H1 (cell line): Measurements from ENCODE around the gene PIEZO1. TPM values are rescaled to one million over a fixed set of nuclear protein-coding genes. Genes with fewer than 3 reads are reported as not detected.
A peak's percentile ranks its signal among the peaks of the same experiment; 100 is the strongest.

Experiments used
- CTCF ChIA-PET: fragments of 300-600 bp; sonication (Branson Sonifier 250); formaldehyde crosslinking; loops from one replicate; lab custom pipeline; 2021; ENCODE audit not compliant: partially characterized antibody; lab: Charles Lee
- POLR2A ChIA-PET: fragments of 300-600 bp; sonication (Branson Sonifier 250); formaldehyde crosslinking; loops from one replicate; lab custom pipeline; 2021; ENCODE audit warnings: inconsistent platforms; ENCODE audit not compliant: partially characterized antibody; lab: Charles Lee
- DNase-seq, 2 experiments: peaks; one replicate each; pipeline versions ENCODE4 v3.0.0 to v3.0.0-alpha.2; 2010 to 2022; ENCODE audit warnings: low spot score in 2 of 2, low read depth in 1 of 2, mixed read lengths in 1 of 2
- FAIRE-seq: peaks from 2 replicates; lab custom pipeline; 2011; peaks lifted over from hg19 to GRCh38; lab: Jason Lieb, UNC
- H2AFZ ChIP-seq: 2 replicates; pipeline ENCODE4 v1.8.1; 2012; ENCODE audit warnings: low read length, inconsistent platforms
- H2AK5ac ChIP-seq: 2 replicates; pipeline ENCODE4 v1.6.1; 2013; ENCODE audit warnings: low read depth, low read length
- H2BK120ac ChIP-seq: replicated peaks from 2 replicates; pipeline ENCODE3; 2013; ENCODE audit warnings: low read depth, low read length, inconsistent platforms
- H2BK12ac ChIP-seq: 2 replicates; pipeline ENCODE4 v1.6.1; 2013; ENCODE audit warnings: low read depth, low read length
- H2BK15ac ChIP-seq: 2 replicates; pipeline ENCODE4 v1.6.1; 2013; ENCODE audit warnings: low read length
- H2BK20ac ChIP-seq: 2 replicates; pipeline ENCODE4 v1.6.1; 2013; ENCODE audit warnings: low read length
- H2BK5ac ChIP-seq: 2 replicates; pipeline ENCODE4 v1.6.1; 2013; ENCODE audit warnings: low read depth, low read length
- H3K14ac ChIP-seq: 2 replicates; pipeline ENCODE4 v1.6.1; 2013; ENCODE audit warnings: inconsistent platforms; ENCODE audit not compliant: insufficient read length
- H3K18ac ChIP-seq: 2 replicates; pipeline ENCODE4 v1.6.1; 2013; ENCODE audit warnings: low read length; ENCODE audit errors: extremely low read depth
- H3K23ac ChIP-seq: 2 replicates; pipeline ENCODE4 v1.6.1; 2013; ENCODE audit warnings: inconsistent platforms; ENCODE audit not compliant: insufficient read length
- H3K23me2 ChIP-seq: 2 replicates; pipeline ENCODE4 v1.6.1; 2013; ENCODE audit warnings: low read depth, low read length
- H3K27ac ChIP-seq: 2 replicates; pipeline ENCODE4 v1.6.1; 2011; ENCODE audit warnings: low read depth, low read length, inconsistent platforms
- H3K27me3 ChIP-seq, 4 experiments: replicated peaks in 1 of 4; 1 replicate in 1 of 4; 2 replicates in 3 of 4; pipeline versions ENCODE4 v1.6.1 to v1.8.1; 2011 to 2013; ENCODE audit warnings: low read length in 3 of 4, mild to moderate bottlenecking in 3 of 4, inconsistent platforms in 2 of 4, mixed read lengths in 2 of 4, moderate library complexity in 1 of 4; ENCODE audit not compliant: control insufficient read depth in 3 of 4, insufficient read depth in 3 of 4; ENCODE audit errors: extremely low read depth in 1 of 4
- H3K36me3 ChIP-seq, 4 experiments: 2 replicates each; pipeline versions ENCODE4 v1.6.1 to v1.8.1; 2011 to 2013; ENCODE audit warnings: mild to moderate bottlenecking in 4 of 4, low read length in 3 of 4, moderate library complexity in 2 of 4, control low read depth in 1 of 4, inconsistent platforms in 1 of 4; ENCODE audit not compliant: insufficient read depth in 4 of 4, control insufficient read depth in 2 of 4
- H3K4ac ChIP-seq: replicated peaks from 2 replicates; pipeline ENCODE3; 2013; ENCODE audit warnings: low read length, low read depth, mixed read lengths, inconsistent platforms; ENCODE audit not compliant: insufficient read length
- H3K4me1 ChIP-seq, 4 experiments: replicated peaks in 1 of 4; 1 replicate in 1 of 4; 2 replicates in 3 of 4; pipeline versions ENCODE4 v1.6.1 to v1.8.1; 2011 to 2013; ENCODE audit warnings: low read length in 3 of 4, inconsistent platforms in 2 of 4, mixed read lengths in 1 of 4; ENCODE audit not compliant: insufficient read depth in 4 of 4, control insufficient read depth in 3 of 4
- H3K4me2 ChIP-seq, 2 experiments: 2 replicates each; pipeline versions ENCODE4 v1.6.1 to v1.8.1; 2011 to 2013; ENCODE audit warnings: low read depth in 2 of 2, low read length in 2 of 2, control low read depth in 1 of 2, inconsistent platforms in 1 of 2, mild to moderate bottlenecking in 1 of 2; ENCODE audit not compliant: insufficient read depth in 1 of 2
- H3K4me3 ChIP-seq, 4 experiments: fragments of 200-600, 300-600 bp in 1 of 4; sonication (generic), shearing (Covaris generic), sonication (Bioruptor Twin) in 1 of 4; 2 replicates each; pipeline versions ENCODE4 v1.5.1 to v1.8.1; 2011 to 2016; ENCODE audit warnings: low read length in 4 of 4, low read depth in 3 of 4, control low read depth in 2 of 4, inconsistent platforms in 2 of 4, mild to moderate bottlenecking in 2 of 4, mixed read lengths in 1 of 4, moderate library complexity in 1 of 4; ENCODE audit not compliant: insufficient read depth in 2 of 4; ENCODE audit errors: extremely low read depth in 1 of 4
- H3K56ac ChIP-seq: replicated peaks from 2 replicates; pipeline ENCODE3; 2013; ENCODE audit warnings: low read depth, mild to moderate bottlenecking, mixed read lengths, low read length, inconsistent platforms; ENCODE audit not compliant: insufficient read length
- H3K79me1 ChIP-seq: 2 replicates; pipeline ENCODE4 v1.6.1; 2013; ENCODE audit warnings: low read depth, low read length, control low read depth
- H3K79me2 ChIP-seq, 2 experiments: 2 replicates each; pipeline versions ENCODE4 v1.6.1 to v1.8.1; 2012 to 2013; ENCODE audit warnings: low read length in 2 of 2, mild to moderate bottlenecking in 2 of 2, inconsistent platforms in 1 of 2; ENCODE audit not compliant: insufficient read depth in 2 of 2, control insufficient read depth in 1 of 2
- H3K9ac ChIP-seq, 4 experiments: replicated peaks in 1 of 4; 1 replicate in 1 of 4; 2 replicates in 3 of 4; pipeline versions ENCODE4 v1.6.1 to v1.8.1; 2011 to 2013; ENCODE audit warnings: low read depth in 3 of 4, low read length in 3 of 4, control low read depth in 2 of 4, mild to moderate bottlenecking in 2 of 4, moderate library complexity in 2 of 4, inconsistent platforms in 1 of 4; ENCODE audit errors: extremely low read depth in 1 of 4
- H3K9me3 ChIP-seq, 2 experiments: 2 replicates each; pipeline versions ENCODE4 v1.6.1 to v1.8.1; 2012 to 2013; ENCODE audit warnings: mild to moderate bottlenecking in 2 of 2, moderate library complexity in 2 of 2, control low read depth in 1 of 2, inconsistent platforms in 1 of 2, low read depth in 1 of 2, low read length in 1 of 2, mixed read lengths in 1 of 2; ENCODE audit not compliant: insufficient read depth in 2 of 2
- H4K20me1 ChIP-seq, 2 experiments: replicated peaks in 1 of 2; 2 replicates each; pipeline versions ENCODE3 to v1.8.1; 2011 to 2013; ENCODE audit warnings: inconsistent platforms in 2 of 2, low read length in 2 of 2, mild to moderate bottlenecking in 1 of 2; ENCODE audit not compliant: insufficient read depth in 2 of 2, control insufficient read depth in 1 of 2
- H4K5ac ChIP-seq: 2 replicates; pipeline ENCODE4 v1.6.1; 2013; ENCODE audit warnings: low read length, low read depth, mixed read lengths, inconsistent platforms; ENCODE audit not compliant: insufficient read length
- H4K8ac ChIP-seq: 2 replicates; pipeline ENCODE4 v1.8.0; 2013; ENCODE audit warnings: mild to moderate bottlenecking, moderate library complexity, low read length, inconsistent platforms; ENCODE audit not compliant: insufficient read depth; ENCODE audit errors: extremely low read depth
- H4K91ac ChIP-seq: replicated peaks from 2 replicates; pipeline ENCODE3; 2013; ENCODE audit warnings: low read length, mixed read lengths, inconsistent platforms; ENCODE audit not compliant: insufficient read length
- BRCA1 ChIP-seq: IDR thresholded peaks from 2 replicates; pipeline ENCODE4 v1.6.1; 2012; ENCODE audit warnings: low read depth, low read length, improper control_type of control experiment
- EP300 ChIP-seq, 2 experiments: IDR thresholded peaks; 1 replicate in 1 of 2; 2 replicates in 1 of 2; pipeline ENCODE4 v1.6.1; 2011 to 2012; ENCODE audit warnings: low read depth in 2 of 2, low read length in 2 of 2, mild to moderate bottlenecking in 2 of 2, borderline replicate concordance in 1 of 2, inconsistent platforms in 1 of 2, moderate library complexity in 1 of 2
- PHF8 ChIP-seq: fragments of 200-600 bp; sonication (generic); conservative IDR thresholded peaks from 2 replicates; pipeline ENCODE4 v1.7.1; 2012; ENCODE audit warnings: low read depth, mild to moderate bottlenecking, inconsistent platforms, low read length, moderate library complexity
- RAD21 ChIP-seq, 2 experiments: IDR thresholded peaks in 1 of 2; conservative IDR thresholded peaks in 1 of 2; 2 replicates each; pipeline ENCODE4 v1.6.1; 2011; ENCODE audit warnings: low read depth in 2 of 2, low read length in 2 of 2, improper control_type of control experiment in 1 of 2, inconsistent platforms in 1 of 2, mild to moderate bottlenecking in 1 of 2, moderate library complexity in 1 of 2
- RNF2 ChIP-seq: fragments of 200-900, 300-1000 bp; sonication (generic); IDR thresholded peaks from 2 replicates; pipeline ENCODE4 v1.7.1; 2016; ENCODE audit warnings: borderline replicate concordance, low read depth, mild to moderate bottlenecking, antibody characterized with exemption, low read length; ENCODE audit not compliant: poor library complexity, severe bottlenecking; ENCODE audit errors: missing control alignments
- SIN3A ChIP-seq, 2 experiments: IDR thresholded peaks in 1 of 2; conservative IDR thresholded peaks in 1 of 2; 2 replicates each; pipeline ENCODE4 v1.6.1; 2011 to 2012; ENCODE audit warnings: low read length in 2 of 2, improper control_type of control experiment in 1 of 2, low read depth in 1 of 2, mild to moderate bottlenecking in 1 of 2
- SP1 ChIP-seq: IDR thresholded peaks from 2 replicates; pipeline ENCODE4 v1.6.1; 2011; ENCODE audit warnings: low read depth, low read length
- SP4 ChIP-seq: IDR thresholded peaks from 2 replicates; pipeline ENCODE4 v1.6.1; 2012; ENCODE audit warnings: low read length, inconsistent platforms
- SRF ChIP-seq: IDR thresholded peaks from 2 replicates; pipeline ENCODE4 v1.6.1; 2011; ENCODE audit warnings: mild to moderate bottlenecking, low read depth, low read length, moderate library complexity
- TCF12 ChIP-seq: IDR thresholded peaks from 2 replicates; pipeline ENCODE4 v1.6.1; 2011; ENCODE audit warnings: low read depth, mild to moderate bottlenecking, low read length
- TEAD4 ChIP-seq: IDR thresholded peaks from 2 replicates; pipeline ENCODE4 v1.6.1; 2012; ENCODE audit warnings: low read depth, low read length, inconsistent platforms, mixed read lengths
- WGBS, 2 experiments: shearing (Covaris generic) in 1 of 2; methylation state at CpG; one replicate each; pipeline versions ENCODE4 v1.1.6 to v1.1.7; 2013 to 2015; ENCODE audit warnings: low lambda C conversion rate in 2 of 2, mixed read lengths in 2 of 2, inconsistent platforms in 1 of 2, low coverage in 1 of 2, missing lambda C conversion rate in 1 of 2; ENCODE audit not compliant: insufficient replicate concordance in 2 of 2, insufficient coverage in 1 of 2, insufficient read length in 1 of 2; ENCODE audit errors: extremely low coverage in 1 of 2, missing lambda C conversion rate in 1 of 2; 5-methylcytosine and 5-hydroxymethylcytosine counted together
- polyA plus RNA-seq, 7 experiments: library from polyadenylated mRNA; depleted of rRNA in 3 of 7; stranded (reverse) in 5 of 7; unstranded in 2 of 7; fragments of >200 nt in 5 of 7; fragments of 200-250 nt in 2 of 7; gene quantifications; 1 replicate in 5 of 7; 2 replicates in 1 of 7; 4 replicates in 1 of 7; pipeline versions ENCODE4 v1.2.1 to v1.2.3, GENCODE V29; 2011 to 2013; ENCODE audit warnings: missing spikeins in 2 of 7, mixed read lengths in 2 of 7
- total RNA-seq: library from RNA; stranded (reverse); fragmentation: NEBNext Ultra II Directional; extraction: Animal tissue kit (Norgen Biotek cat#: 25700); gene quantifications from 2 replicates; pipeline ENCODE4 v1.2.1, GENCODE V29; 2021

The PIEZO1 gene
- total and polyA plus RNA-seq, 2 of the 8 experiments (the other 6 are each of a cell fraction or from before 2014, with no cell fraction given) = 42.3 to 67.5 TPM

DNA sequence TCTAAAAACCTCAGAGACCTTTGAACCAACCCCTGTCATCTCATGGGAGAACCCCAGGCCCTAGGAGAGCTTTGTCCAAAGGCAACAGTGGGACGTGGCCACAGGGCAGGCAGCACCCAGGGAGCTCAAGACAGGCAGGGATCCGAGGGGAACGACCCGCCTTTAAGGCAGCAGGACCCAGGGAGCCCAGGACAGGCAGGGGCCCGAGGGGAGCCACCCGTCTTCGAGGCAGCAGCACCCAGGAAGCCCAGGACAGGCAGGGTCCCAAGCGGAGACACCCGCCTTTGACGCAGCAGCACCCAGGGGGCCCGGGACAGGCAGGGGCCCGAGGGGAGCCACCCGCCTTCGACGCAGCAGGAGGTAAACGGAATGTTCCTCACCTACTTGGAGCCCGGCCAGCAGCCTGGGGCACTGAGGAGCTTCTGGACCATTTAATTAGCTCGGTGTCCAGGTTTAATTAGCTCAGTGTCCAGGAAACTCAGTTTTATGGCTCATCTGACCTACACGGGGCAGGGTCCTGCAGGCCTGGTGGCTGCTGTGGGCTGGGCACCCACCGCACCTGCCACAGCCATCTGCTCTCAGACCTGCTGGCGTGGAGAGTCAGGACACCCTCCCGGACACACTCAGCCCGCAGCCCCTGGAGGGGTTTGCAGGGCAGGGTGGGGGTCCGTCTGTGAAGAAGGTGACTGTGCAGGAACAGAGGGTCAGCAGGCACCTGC lies 24.4 kb downstream of the PIEZO1 start:
- H3K4me2 ChIP-seq = no peak overlapping the region
- no peaks in the 10 kb centered on the region; a peak in 1 of 4 replicates for H3K79me2 ChIP-seq
- no peak overlapping the region for H2AK5ac ChIP-seq
- H3K18ac ChIP-seq = no peak overlapping the region; the same call in 1 of the 2 replicates
- peak overlapping the region; percentile 35; the same call in 1 of the 2 replicates for H4K8ac ChIP-seq
- H2BK12ac ChIP-seq = no peak overlapping the region
- H2AFZ ChIP-seq = no peak overlapping the region
- peaks cover 5% of the 10 kb centered on the region for H3K79me1 ChIP-seq
- H2BK120ac ChIP-seq = no peak overlapping the region
- H3K36me3 ChIP-seq = no peaks in the 10 kb centered on the region
- H3K4me1 ChIP-seq = peaks cover 4 to 33% (median 28%) of the 10 kb centered on the region in 4 experiments
- CTCF ChIA-PET = interaction anchor here (1.0 to 25.0 kb wide), 8 partner anchors 7 to 87 kb away, joined by 3 to 251 read pairs (median 6); no protein-coding TSS in a partner anchor
- FAIRE-seq (no peak), DNase-seq (no peak)
- no peak overlapping the region for H3K4ac ChIP-seq
- H2BK5ac ChIP-seq = peak overlapping the region; percentile 28; the same call in 1 of the 2 replicates
- H4K91ac ChIP-seq = no peak overlapping the region
- H2BK15ac ChIP-seq = no peak overlapping the region
- no peaks in the 10 kb centered on the region for H3K9me3 ChIP-seq
- peaks cover 0 to 11% of the 10 kb centered on the region in 2 experiments for H4K20me1 ChIP-seq
- no peak overlapping the region for H3K14ac ChIP-seq
- POLR2A ChIA-PET = interaction anchor here (0.7 to 2.2 kb wide), 6 partner anchors 10 to 59 kb away, joined by 3 to 8 read pairs (median 3); no protein-coding TSS in a partner anchor
- no peak overlapping the region for H4K5ac ChIP-seq
- 94% methylated on average over 22 of the region's 24 CpGs; no CpG with 5 or more reads in 1 of the 2 experiments for WGBS, 2 experiments
- no peak overlapping the region for H3K9ac ChIP-seq
- H3K27ac ChIP-seq = no peak overlapping the region
- no peaks in the 10 kb centered on the region for H3K23me2 ChIP-seq
- H3K27me3 ChIP-seq = no peaks in the 10 kb centered on the region
- H3K4me3 ChIP-seq = no peak overlapping the region
- H3K23ac ChIP-seq = no peak overlapping the region
- H3K56ac ChIP-seq = no peak overlapping the region
- no peak overlapping the region for H2BK20ac ChIP-seq
- TF ChIP-seq RAD21 (IDR thresholded peaks at IDR 0.05 in 1 of 2, conservative IDR thresholded peaks at IDR 0.05 in 1 of 2; ENCODE audit: low read depth in 2 of 2, low read length in 2 of 2) (no peak), SP4 (no peak), BRCA1 (no peak), TEAD4 (no peak), RNF2 (no peak), PHF8 (no peak), SRF (no peak), TCF12 (no peak), SP1 (no peak), EP300 (IDR thresholded peaks at IDR 0.05; ENCODE audit: borderline replicate concordance in 1 of 2, low read depth in 2 of 2, low read length in 2 of 2) (no peak), SIN3A (conservative IDR thresholded peaks at IDR 0.05 in 1 of 2, IDR thresholded peaks at IDR 0.05 in 1 of 2; ENCODE audit: low read depth in 1 of 2, low read length in 2 of 2) (no peak)
